ENCODE measurements around the gene ANGPT4.

DNA sequence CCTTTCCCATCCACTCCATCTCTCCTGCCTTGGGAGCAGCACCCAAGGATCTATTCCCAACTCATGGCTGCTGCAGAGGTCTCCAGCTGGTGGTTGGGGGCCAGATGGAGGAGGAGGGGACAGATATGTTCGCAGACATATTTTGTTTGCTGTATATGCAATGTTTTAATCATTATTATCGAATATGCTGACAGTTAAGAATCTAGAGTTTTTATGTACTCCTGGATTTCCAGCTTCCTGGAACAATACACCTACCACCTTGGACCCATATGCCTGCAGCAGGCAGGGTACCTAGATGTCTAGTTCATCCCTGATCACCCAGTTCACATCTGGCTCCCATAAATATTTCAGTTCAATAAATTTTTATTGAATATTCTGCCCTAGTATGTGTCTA, 73.6 kb downstream of the ANGPT4 start:
- TF ChIP-seq POLR2A (IDR thresholded peaks at IDR 0.05): no peak
- TF ChIP-seq, protein P1, sequence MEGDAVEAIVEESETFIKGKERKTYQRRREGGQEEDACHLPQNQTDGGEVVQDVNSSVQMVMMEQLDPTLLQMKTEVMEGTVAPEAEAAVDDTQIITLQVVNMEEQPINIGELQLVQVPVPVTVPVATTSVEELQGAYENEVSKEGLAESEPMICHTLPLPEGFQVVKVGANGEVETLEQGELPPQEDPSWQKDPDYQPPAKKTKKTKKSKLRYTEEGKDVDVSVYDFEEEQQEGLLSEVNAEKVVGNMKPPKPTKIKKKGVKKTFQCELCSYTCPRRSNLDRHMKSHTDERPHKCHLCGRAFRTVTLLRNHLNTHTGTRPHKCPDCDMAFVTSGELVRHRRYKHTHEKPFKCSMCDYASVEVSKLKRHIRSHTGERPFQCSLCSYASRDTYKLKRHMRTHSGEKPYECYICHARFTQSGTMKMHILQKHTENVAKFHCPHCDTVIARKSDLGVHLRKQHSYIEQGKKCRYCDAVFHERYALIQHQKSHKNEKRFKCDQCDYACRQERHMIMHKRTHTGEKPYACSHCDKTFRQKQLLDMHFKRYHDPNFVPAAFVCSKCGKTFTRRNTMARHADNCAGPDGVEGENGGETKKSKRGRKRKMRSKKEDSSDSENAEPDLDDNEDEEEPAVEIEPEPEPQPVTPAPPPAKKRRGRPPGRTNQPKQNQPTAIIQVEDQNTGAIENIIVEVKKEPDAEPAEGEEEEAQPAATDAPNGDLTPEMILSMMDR (IDR thresholded peaks at IDR 0.05): no peak
